SU-DHL-6 (cell line): ENCODE measurements around the gene EPHA7.

Experiments used
- H2AFZ ChIP-seq: fragments of 200-600 bp; sonication (generic); 2 replicates; pipeline ENCODE4 v1.6.1; 2014; ENCODE audit warnings: low read depth, mild to moderate bottlenecking, moderate library complexity, mixed read lengths, antibody characterized with exemption, low read length; ENCODE audit not compliant: severe bottlenecking
- H3F3A ChIP-seq: fragments of 200-600 bp; shearing (Covaris generic); 2 replicates; pipeline ENCODE4 v1.6.0; 2016; ENCODE audit warnings: antibody characterized with exemption, mild to moderate bottlenecking; ENCODE audit not compliant: insufficient read depth
- H3K27ac ChIP-seq: fragments of 200-600 bp; sonication (generic); 2 replicates; pipeline ENCODE4 v1.5.1; 2016; ENCODE audit warnings: low read depth, mild to moderate bottlenecking, low read length, moderate library complexity, mixed read lengths
- H3K27me3 ChIP-seq: fragments of 200-600 bp; sonication (generic), shearing (Covaris generic); 2 replicates; pipeline ENCODE4 v1.6.0; 2014; ENCODE audit warnings: mild to moderate bottlenecking, low read length
- H3K36me3 ChIP-seq: fragments of 200-600 bp; sonication (generic); 2 replicates; pipeline ENCODE4 v1.6.1; 2014; ENCODE audit warnings: mild to moderate bottlenecking, low read length, mixed read lengths
- H3K4me2 ChIP-seq: fragments of 300-600, 200-600 bp; shearing (Covaris generic), sonication (generic); 2 replicates; pipeline ENCODE4 v1.6.0; 2014; ENCODE audit warnings: low read length, low read depth, mild to moderate bottlenecking; ENCODE audit not compliant: poor library complexity, severe bottlenecking
- H3K4me3 ChIP-seq: fragments of 200-600 bp; sonication (generic); 2 replicates; pipeline ENCODE4 v1.5.1; 2014; ENCODE audit warnings: antibody characterized with exemption, low read length, mild to moderate bottlenecking, mixed read lengths; ENCODE audit not compliant: insufficient read depth, poor library complexity, severe bottlenecking
- H3K79me2 ChIP-seq: fragments of 200-600 bp; sonication (generic); 2 replicates; pipeline ENCODE4 v1.6.1; 2014; ENCODE audit warnings: mild to moderate bottlenecking, low read length, moderate library complexity; ENCODE audit not compliant: insufficient read depth
- H3K9ac ChIP-seq: fragments of 200-600 bp; sonication (generic); 2 replicates; pipeline ENCODE4 v1.7.0; 2014; ENCODE audit warnings: mild to moderate bottlenecking, low read length
- H3K9me2 ChIP-seq: fragments of 200-600 bp; sonication (generic); replicated peaks from 2 replicates; pipeline ENCODE4 v1.6.1; 2014; ENCODE audit warnings: low read length; ENCODE audit not compliant: insufficient read depth
- H3K9me3 ChIP-seq: fragments of 200-600 bp; sonication (generic); 2 replicates; pipeline ENCODE4 v1.6.1; 2014; ENCODE audit warnings: low read length, mixed read lengths; ENCODE audit not compliant: insufficient read depth
- H4K20me1 ChIP-seq: fragments of 200-600 bp; sonication (generic); 2 replicates; pipeline ENCODE4 v1.6.1; 2014; ENCODE audit warnings: low read depth, mild to moderate bottlenecking, antibody characterized with exemption, low read length, moderate library complexity, mixed read lengths
- EZH2phosphoT487 ChIP-seq: fragments of 200-600 bp; sonication (generic), shearing (Covaris generic); conservative IDR thresholded peaks from 2 replicates; pipeline ENCODE4 v1.6.1; 2018; ENCODE audit warnings: mild to moderate bottlenecking, antibody characterized with exemption, low read length, moderate library complexity, mixed read lengths
- TF ChIP-seq, protein P1 (sequence below): fragments of 200-600 bp; sonication (generic); IDR thresholded peaks from one replicate; pipeline ENCODE4 v1.5.1; 2017; ENCODE audit warnings: antibody characterized with exemption, mild to moderate bottlenecking, low read length, moderate library complexity; ENCODE audit not compliant: insufficient read depth, poor library complexity, severe bottlenecking

The EPHA7 gene

DNA sequence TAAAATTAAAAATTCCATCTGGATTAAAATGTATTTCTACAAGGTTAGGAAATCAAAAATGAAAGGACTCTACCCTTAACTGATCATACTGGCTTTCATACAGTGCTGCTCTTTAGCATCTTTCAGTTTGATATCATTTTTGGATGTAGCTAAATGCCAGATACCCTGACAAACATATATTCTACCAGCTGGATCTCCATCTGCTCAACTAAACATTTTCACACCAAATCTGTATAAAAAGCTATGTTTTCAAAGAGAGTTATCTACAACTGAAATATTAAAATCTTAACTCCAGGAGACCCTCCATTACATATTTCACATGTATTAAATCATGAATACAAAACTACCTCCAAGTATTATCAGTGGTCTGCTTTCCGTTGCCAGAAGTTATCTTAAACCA, 95.7 kb downstream of the EPHA7 start:
- H3K36me3 ChIP-seq = no peaks in the 10 kb centered on the region
- no peaks in the 10 kb centered on the region for H3F3A ChIP-seq
- no peak overlapping the region for H3K4me2 ChIP-seq
- H3K9me2 ChIP-seq = no peaks in the 10 kb centered on the region
- H3K4me3 ChIP-seq = no peak overlapping the region
- H4K20me1 ChIP-seq = no peaks in the 10 kb centered on the region
- no peak overlapping the region for H3K27ac ChIP-seq
- TF ChIP-seq, protein P1, sequence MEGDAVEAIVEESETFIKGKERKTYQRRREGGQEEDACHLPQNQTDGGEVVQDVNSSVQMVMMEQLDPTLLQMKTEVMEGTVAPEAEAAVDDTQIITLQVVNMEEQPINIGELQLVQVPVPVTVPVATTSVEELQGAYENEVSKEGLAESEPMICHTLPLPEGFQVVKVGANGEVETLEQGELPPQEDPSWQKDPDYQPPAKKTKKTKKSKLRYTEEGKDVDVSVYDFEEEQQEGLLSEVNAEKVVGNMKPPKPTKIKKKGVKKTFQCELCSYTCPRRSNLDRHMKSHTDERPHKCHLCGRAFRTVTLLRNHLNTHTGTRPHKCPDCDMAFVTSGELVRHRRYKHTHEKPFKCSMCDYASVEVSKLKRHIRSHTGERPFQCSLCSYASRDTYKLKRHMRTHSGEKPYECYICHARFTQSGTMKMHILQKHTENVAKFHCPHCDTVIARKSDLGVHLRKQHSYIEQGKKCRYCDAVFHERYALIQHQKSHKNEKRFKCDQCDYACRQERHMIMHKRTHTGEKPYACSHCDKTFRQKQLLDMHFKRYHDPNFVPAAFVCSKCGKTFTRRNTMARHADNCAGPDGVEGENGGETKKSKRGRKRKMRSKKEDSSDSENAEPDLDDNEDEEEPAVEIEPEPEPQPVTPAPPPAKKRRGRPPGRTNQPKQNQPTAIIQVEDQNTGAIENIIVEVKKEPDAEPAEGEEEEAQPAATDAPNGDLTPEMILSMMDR = no peak
- no peak for TF ChIP-seq EZH2phosphoT487
- H3K9ac ChIP-seq = no peak overlapping the region
- H3K79me2 ChIP-seq = no peaks in the 10 kb centered on the region
- no peak overlapping the region for H2AFZ ChIP-seq
- H3K27me3 ChIP-seq = no peaks in the 10 kb centered on the region
- H3K9me3 ChIP-seq = no peaks in the 10 kb centered on the region

DNA sequence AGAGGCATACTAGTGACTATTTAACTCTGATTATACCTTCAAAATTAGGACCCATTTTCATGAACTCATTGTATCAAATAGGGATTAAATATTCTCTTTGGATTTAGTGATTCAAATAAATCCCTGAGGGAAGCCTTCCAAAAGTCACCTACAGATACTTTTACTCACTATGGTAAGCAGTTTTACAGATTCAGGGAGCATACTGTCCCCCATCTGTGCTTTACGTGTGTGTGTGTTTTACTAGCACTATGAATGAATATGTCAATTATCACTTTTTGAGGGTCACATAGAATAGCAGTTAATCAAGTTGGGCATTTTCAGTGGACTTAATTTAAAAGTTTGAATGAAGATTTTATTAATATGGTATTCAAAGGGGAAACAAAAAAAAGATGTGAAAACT, 96.7 kb downstream of the EPHA7 start:
- H3K9me3 ChIP-seq = no peaks in the 10 kb centered on the region
- no peaks in the 10 kb centered on the region for H3K27me3 ChIP-seq
- no peaks in the 10 kb centered on the region for H3F3A ChIP-seq
- H3K27ac ChIP-seq = no peak overlapping the region
- H3K4me3 ChIP-seq = no peak overlapping the region
- H3K9me2 ChIP-seq = no peaks in the 10 kb centered on the region
- no peaks in the 10 kb centered on the region for H3K79me2 ChIP-seq
- no peak overlapping the region for H3K4me2 ChIP-seq
- no peak overlapping the region for H3K9ac ChIP-seq
- no peaks in the 10 kb centered on the region for H4K20me1 ChIP-seq
- no peaks in the 10 kb centered on the region for H3K36me3 ChIP-seq
- H2AFZ ChIP-seq = no peak overlapping the region
- TF ChIP-seq, protein P1 = no peak
- TF ChIP-seq EZH2phosphoT487 = no peak

DNA sequence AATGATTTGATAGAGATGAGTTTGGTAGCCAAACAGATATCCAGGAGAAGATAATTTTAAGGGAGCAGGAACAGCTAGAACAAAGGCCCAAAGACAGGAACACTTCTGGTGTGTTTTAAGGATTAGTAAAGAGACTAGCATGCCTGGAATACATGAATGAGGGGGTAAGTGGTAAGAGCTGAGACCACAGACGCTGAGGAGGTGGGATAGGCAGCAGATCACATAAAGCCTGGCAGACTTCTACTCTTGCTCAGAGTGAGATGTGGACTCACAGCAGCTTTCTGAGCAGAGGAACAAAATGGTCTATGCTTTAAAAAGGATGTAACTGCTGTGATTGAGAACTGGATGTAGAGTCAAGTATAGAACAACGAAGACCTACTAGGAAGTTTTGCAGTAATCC, 100.1 kb downstream of the EPHA7 start:
- Histone ChIP-seq H4K20me1 (no peaks in the 10 kb centered on the region), H3K9me2 (no peaks in the 10 kb centered on the region), H3K79me2 (no peaks in the 10 kb centered on the region), H3F3A (no peaks in the 10 kb centered on the region), H3K27me3 (no peaks in the 10 kb centered on the region), H3K4me2 (no peak overlapping the region), H3K27ac (no peak overlapping the region), H3K9ac (no peak overlapping the region), H3K36me3 (no peaks in the 10 kb centered on the region), H3K9me3 (no peaks in the 10 kb centered on the region), H2AFZ (no peak overlapping the region), H3K4me3 (no peak overlapping the region)
- TF ChIP-seq, protein P1 = no peak
- TF ChIP-seq EZH2phosphoT487 = no peak

DNA sequence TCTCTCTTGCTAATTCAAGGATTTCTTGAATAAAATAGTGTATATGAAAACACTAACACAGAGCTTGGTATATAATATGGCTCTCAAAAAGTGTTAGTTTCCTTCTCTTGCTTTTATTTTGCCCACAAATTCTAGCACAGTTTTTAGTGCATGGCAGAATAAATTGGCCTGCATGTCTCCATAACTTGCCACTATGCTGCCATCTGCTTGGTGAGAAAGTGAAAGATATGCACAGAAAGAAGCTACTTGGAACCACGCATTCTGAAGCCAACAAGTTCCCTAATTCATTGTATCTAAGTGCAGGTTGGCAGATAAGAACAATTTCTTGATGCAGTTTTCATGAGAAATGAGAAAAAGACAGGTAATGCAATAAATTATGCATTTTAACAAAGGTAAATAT, 101.2 kb downstream of the EPHA7 start:
- H3K9me3 ChIP-seq = no peaks in the 10 kb centered on the region
- H3K9me2 ChIP-seq = no peaks in the 10 kb centered on the region
- H3K27ac ChIP-seq = no peak overlapping the region
- no peak overlapping the region for H3K9ac ChIP-seq
- no peaks in the 10 kb centered on the region for H3K36me3 ChIP-seq
- H3K27me3 ChIP-seq = no peaks in the 10 kb centered on the region
- no peaks in the 10 kb centered on the region for H4K20me1 ChIP-seq
- no peak overlapping the region for H3K4me2 ChIP-seq
- H3K4me3 ChIP-seq = no peak overlapping the region
- H3F3A ChIP-seq = no peaks in the 10 kb centered on the region
- H3K79me2 ChIP-seq = no peaks in the 10 kb centered on the region
- H2AFZ ChIP-seq = no peak overlapping the region
- TF ChIP-seq EZH2phosphoT487 = no peak
- TF ChIP-seq, protein P1 = no peak
